Glutamatergic neuron (in vitro differentiated cells): ENCODE data around the gene NDUFA7. TPM values are rescaled to one million over a fixed set of nuclear protein-coding genes. Genes with fewer than 3 reads are reported as not detected.

Source experiments
- DNase-seq: peaks from one replicate; pipeline ENCODE4 v3.0.0; 2022
- H3K27ac Mint-ChIP-seq: one replicate; pipeline ENCODE4 v1.8.0; 2020; ENCODE audit warnings: mild to moderate bottlenecking, mixed read lengths, inconsistent platforms; ENCODE audit not compliant: unreplicated experiment
- H3K27me3 Mint-ChIP-seq: one replicate; pipeline ENCODE4 v1.8.0; 2020; ENCODE audit warnings: mild to moderate bottlenecking, moderate library complexity, mixed read lengths, inconsistent platforms; ENCODE audit not compliant: unreplicated experiment
- H3K36me3 Mint-ChIP-seq: one replicate; pipeline ENCODE4 v1.8.0; 2020; ENCODE audit warnings: mild to moderate bottlenecking, mixed read lengths, inconsistent platforms; ENCODE audit not compliant: unreplicated experiment
- H3K4me1 Mint-ChIP-seq: one replicate; pipeline ENCODE4 v1.8.0; 2020; ENCODE audit warnings: mild to moderate bottlenecking, low read depth, mixed read lengths, inconsistent platforms; ENCODE audit not compliant: unreplicated experiment
- H3K4me3 Mint-ChIP-seq: one replicate; pipeline ENCODE4 v1.8.0; 2020; ENCODE audit warnings: mild to moderate bottlenecking, mixed read lengths, inconsistent platforms; ENCODE audit not compliant: unreplicated experiment
- H3K9me3 Mint-ChIP-seq: one replicate; pipeline ENCODE4 v1.8.0; 2020; ENCODE audit warnings: mild to moderate bottlenecking, moderate library complexity, mixed read lengths, inconsistent platforms; ENCODE audit not compliant: unreplicated experiment
- total RNA-seq: library from RNA; stranded (reverse); fragmentation: NEBNext Ultra II Directional; extraction: Animal tissue kit (Norgen Biotek cat#: 25700); gene quantifications from one replicate; pipeline ENCODE4 v1.2.1, GENCODE V29; 2021; ENCODE audit not compliant: unreplicated experiment
- TF ChIP-seq, protein P1 (sequence below): fragments of 200-600 bp; sonication (generic); IDR thresholded peaks from one replicate; pipeline ENCODE4 v1.5.0; 2021; ENCODE audit not compliant: partially characterized antibody, unreplicated experiment

Gene NDUFA7
- total RNA-seq, 1 donor from 2014 or later: 65.1 TPM

DNA sequence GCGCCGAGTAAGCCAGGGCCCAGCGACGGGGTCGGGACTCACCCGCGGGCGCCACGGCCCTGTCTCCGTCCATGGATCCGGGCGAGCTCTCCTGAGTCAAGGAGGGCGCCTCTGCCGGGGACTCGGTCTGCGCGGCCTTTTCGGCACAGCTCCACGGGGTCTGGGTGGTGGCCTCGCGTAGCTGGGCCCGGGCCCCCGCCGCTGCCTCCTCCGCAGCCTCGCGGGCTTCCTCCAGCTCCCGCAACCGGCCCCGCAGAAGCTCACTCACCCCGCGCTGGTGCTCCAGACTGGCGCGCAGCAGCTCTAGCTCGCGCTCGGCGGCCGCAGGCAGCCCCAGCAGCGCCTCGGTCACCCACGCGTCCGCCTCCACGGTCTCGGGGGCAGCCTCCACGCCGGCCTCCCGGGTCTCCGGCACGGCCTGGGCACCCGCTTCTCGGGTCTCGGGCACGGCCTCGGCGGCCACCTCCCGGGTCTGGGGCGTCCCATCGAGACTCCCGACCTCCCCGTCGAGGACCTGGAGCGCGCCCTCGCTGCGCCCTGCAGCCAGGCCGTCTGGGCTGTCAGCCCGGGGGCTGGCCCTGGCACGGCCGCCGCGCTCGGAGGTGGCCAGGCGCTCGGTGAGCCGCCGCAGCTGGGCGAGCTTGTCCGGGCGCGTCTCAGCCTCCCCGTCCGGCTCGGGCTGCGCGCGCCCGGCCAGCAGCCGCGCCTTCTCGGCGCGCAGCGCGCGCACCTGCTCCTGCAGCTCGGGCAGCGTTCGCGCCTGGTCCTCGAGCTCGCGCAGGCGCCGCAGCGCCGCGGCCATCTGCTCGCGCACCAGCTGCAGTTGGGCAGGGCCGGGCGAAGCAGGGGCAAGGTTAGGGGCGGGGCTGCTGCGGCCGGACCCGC is 13.5 kb upstream of the NDUFA7 start:
- Mint-ChIP-seq H3K9me3 (peaks cover 3% of the 10 kb centered on the region), H3K36me3 (no peaks in the 10 kb centered on the region), H3K27ac (no peak overlapping the region), H3K4me3 (peak overlapping the region; percentile 85), H3K4me1 (peaks cover 2% of the 10 kb centered on the region), H3K27me3 (peaks cover 7% of the 10 kb centered on the region)
- DNase-seq: peak; percentile 86
- TF ChIP-seq, protein P1, sequence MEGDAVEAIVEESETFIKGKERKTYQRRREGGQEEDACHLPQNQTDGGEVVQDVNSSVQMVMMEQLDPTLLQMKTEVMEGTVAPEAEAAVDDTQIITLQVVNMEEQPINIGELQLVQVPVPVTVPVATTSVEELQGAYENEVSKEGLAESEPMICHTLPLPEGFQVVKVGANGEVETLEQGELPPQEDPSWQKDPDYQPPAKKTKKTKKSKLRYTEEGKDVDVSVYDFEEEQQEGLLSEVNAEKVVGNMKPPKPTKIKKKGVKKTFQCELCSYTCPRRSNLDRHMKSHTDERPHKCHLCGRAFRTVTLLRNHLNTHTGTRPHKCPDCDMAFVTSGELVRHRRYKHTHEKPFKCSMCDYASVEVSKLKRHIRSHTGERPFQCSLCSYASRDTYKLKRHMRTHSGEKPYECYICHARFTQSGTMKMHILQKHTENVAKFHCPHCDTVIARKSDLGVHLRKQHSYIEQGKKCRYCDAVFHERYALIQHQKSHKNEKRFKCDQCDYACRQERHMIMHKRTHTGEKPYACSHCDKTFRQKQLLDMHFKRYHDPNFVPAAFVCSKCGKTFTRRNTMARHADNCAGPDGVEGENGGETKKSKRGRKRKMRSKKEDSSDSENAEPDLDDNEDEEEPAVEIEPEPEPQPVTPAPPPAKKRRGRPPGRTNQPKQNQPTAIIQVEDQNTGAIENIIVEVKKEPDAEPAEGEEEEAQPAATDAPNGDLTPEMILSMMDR: no peak

DNA sequence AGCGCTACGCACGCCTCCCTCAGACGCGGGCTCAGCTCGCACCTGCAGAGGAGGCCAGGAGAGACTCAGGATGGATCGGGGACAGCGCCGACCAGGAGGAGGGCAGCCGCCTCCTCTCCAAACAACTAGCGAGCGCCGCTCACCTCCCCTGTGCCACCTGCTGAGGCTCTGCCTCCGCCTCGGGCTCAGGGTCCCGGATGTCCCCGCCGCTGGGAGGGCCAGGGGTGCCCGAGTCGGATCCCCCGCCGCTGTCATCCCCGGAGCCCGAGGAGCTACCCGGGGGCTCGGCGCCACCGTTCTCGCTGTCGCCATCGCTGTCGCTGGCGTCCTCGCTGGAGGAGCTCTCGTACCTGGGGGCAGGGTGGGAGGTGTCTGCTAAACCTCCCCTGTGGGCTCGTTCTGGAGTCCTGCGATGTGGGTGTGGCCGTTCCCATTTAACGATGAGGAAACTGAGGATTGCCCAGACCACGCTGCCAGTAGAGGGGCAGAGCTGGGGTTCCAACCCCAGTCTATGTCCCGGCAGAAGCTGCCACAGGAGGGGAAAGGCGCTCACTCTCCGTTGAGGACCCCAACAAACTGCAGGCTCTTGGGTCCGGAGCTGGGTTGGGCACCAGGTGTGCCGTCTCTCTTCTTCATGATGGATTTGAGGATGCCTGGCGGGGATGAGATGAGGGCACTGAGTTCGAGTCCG is 12.7 kb upstream of the NDUFA7 start:
- peak; percentile 52 for DNase-seq
- peaks cover 3% of the 10 kb centered on the region for H3K9me3 Mint-ChIP-seq
- peaks cover 2% of the 10 kb centered on the region for H3K4me1 Mint-ChIP-seq
- TF ChIP-seq, protein P1: no peak
- H3K27ac Mint-ChIP-seq: no peak overlapping the region
- peak overlapping the region; percentile 85 for H3K4me3 Mint-ChIP-seq
- H3K27me3 Mint-ChIP-seq: peaks cover 7% of the 10 kb centered on the region
- no peaks in the 10 kb centered on the region for H3K36me3 Mint-ChIP-seq

DNA sequence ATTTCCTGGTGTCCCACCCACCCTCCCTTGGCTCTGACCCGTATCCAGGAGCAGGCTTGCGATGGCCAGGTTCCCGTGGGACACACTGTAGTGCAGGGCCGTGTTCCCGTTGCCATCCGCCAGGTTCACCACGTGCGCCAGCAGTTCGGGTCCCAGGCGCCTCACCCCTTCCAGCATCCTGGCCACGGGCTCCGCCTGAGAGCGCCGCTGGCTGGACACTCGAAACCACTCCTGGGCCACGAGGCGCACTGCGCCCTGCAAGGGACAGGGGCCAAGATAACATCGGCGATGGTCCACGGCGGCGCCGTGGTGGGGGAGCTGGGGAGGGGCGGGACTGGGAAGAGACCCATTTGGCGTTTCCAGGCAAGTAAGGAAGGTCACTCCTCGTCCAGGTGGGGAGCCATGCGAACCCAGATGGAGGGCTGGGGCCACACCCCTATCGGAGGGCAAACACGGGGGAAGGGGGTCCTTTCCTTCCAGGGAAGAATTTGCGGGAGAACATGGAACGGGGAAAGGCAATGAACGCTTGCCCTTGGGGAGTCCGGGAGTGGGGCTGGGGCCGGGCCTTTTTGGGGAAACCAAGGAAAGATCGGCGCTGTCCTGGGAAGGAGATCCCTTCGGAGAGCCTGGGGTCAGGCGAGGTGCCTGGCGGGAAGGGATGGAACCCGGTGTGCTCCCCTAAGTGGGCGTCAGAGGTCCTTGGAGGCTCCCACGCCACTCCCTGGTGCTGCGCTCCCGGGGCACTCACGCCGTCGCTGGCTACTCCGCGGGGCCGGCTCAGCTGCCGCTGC is 12.0 kb upstream of the NDUFA7 start:
- Mint-ChIP-seq H3K27me3 (peaks cover 10% of the 10 kb centered on the region), H3K36me3 (no peaks in the 10 kb centered on the region), H3K4me3 (peak overlapping the region; percentile 75), H3K4me1 (peaks cover 2% of the 10 kb centered on the region), H3K27ac (no peak overlapping the region), H3K9me3 (peaks cover 3% of the 10 kb centered on the region)
- DNase-seq: no peak
- TF ChIP-seq, protein P1: no peak

DNA sequence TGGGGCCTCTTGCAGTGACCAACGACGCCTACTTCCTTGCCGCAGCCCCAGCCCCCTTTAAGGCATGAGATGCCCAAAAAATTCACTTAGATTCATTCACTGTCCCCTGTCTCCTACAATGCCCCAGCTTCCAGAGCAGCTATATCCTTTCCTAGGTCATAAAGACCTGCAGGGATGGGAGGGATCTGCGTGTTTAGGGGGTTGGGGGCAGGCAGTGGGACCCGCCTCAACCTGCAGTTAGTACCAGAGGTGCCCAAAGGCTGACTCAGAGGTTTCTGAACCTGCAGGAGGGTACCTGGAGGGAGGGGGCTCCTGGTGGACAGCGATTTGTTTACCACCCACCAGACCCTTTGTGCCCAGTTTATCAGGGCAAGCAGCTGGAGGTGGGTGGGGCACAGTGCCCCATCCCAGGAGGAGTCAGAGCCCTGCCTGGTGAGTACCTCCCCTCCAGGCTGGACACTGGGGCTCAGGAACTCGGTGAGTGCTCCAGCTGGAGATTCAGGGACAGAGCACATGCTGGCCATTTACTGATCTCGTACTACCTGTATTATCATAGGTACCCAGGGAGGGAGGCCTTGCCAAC is 10.2 kb upstream of the NDUFA7 start:
- Mint-ChIP-seq H3K4me1 (peaks cover 2% of the 10 kb centered on the region), H3K27ac (no peak overlapping the region), H3K4me3 (no peak overlapping the region), H3K36me3 (no peaks in the 10 kb centered on the region), H3K27me3 (peaks cover 12% of the 10 kb centered on the region), H3K9me3 (peaks cover 6% of the 10 kb centered on the region)
- TF ChIP-seq, protein P1: no peak
- DNase-seq: no peak
